Measurements from ENCODE around the gene FAM25C. TPM values are rescaled to one million over a fixed set of nuclear protein-coding genes. Genes with fewer than 3 reads are reported as not detected.
"Not testable (repeated sequence)": the region's sequence is repeated elsewhere in the genome, so short reads cannot be mapped to it uniquely, and the experiment has no call there.

The FAM25C gene
- total and polyA plus RNA-seq, 2 donors (not counting 1 experiment from before 2014, with no cell fraction given) = not detected

DNA sequence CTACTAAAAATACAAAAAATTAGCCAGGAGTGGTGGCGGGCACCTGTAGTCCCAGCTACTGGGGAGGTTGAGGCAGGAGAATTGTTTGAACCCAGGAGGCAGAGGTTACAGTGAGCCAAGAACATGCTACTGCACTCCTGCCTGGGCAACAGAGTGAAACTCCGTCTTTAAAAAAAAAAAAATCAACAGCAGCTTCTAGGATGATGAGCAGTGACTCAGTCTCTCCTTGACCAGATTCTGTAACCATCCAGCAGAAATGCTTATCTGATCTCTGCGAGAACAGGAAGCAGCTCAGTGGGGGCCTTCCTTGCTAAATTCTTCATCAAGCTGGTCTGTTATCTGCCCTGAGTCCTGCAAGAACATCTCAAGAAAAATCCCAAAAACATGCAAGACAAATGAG is 5.5 kb downstream of the FAM25C start:
- POLR2A ChIA-PET; H3K36me3 ChIP-seq (replicated peaks in 1 of 2; ENCODE audit: control extremely low read depth in 1 of 2, control insufficient read depth in 1 of 2, extremely low read depth in 1 of 2, insufficient read depth in 2 of 2, low read length in 1 of 2); ATAC-seq (ENCODE audit: low read depth); H3K27me3 Mint-ChIP-seq; H3K79me2 ChIP-seq (ENCODE audit: control insufficient read depth, insufficient read depth, low read length); H3K27ac Mint-ChIP-seq; CTCF ChIA-PET; H3K4me2 ChIP-seq (replicated peaks; ENCODE audit: low read depth, low read length, poor library complexity, severe bottlenecking); H3K9me3 ChIP-seq (ENCODE audit: control extremely low read depth in 1 of 3, control insufficient read depth in 2 of 3, insufficient read depth in 1 of 3, low read length in 2 of 3); H2AFZ ChIP-seq (ENCODE audit: insufficient read depth, low read depth, low read length, poor library complexity, severe bottlenecking); H3K4me3 Mint-ChIP-seq; H3K9ac ChIP-seq (ENCODE audit: low read length); intact Hi-C loops (cut with micrococcal nuclease); H3K27ac ChIP-seq (ENCODE audit: low read length in 2 of 2); DNase-seq; H3K27me3 ChIP-seq (replicated peaks in 1 of 4; ENCODE audit: control extremely low read depth in 1 of 4, control insufficient read depth in 3 of 4, insufficient read depth in 4 of 4, low read length in 3 of 4); H4K20me1 ChIP-seq (ENCODE audit: control insufficient read depth, insufficient read depth, low read length, poor library complexity, severe bottlenecking); H3K4me3 ChIP-seq (ENCODE audit: control extremely low read depth in 1 of 5, extremely low read depth in 1 of 5, insufficient read depth in 1 of 5, low read depth in 2 of 5, low read length in 4 of 5); H3K4me1 ChIP-seq (ENCODE audit: control insufficient read depth in 2 of 2, insufficient read depth in 2 of 2, low read length in 2 of 2); H3K9me3 Mint-ChIP-seq (ENCODE audit: insufficient read depth); H3K4me1 Mint-ChIP-seq: not testable (repeated sequence)
- no CpG with 5 or more reads among the region's 3 CpGs for WGBS (ENCODE audit: insufficient coverage)

DNA sequence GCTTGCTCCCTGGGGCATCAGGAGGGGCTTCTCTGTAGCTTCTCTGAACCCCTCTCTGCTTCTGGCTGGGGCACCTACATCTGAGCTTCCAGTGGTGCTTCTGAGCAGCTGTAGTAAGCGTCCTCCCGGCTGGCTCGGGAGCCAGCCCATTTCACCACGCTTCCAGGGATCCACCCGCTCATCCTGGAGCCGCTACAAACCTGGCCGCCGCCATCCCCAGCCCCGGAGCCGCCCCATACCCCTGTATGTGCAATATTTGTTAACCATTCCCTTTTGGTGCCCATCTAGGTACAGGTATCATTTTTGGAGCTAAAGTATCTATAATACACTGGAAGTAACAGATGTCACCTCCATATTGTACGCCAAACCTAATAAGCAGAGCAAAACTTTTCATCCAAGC is 7.0 kb downstream of the FAM25C start:
- H3K9me3 ChIP-seq (ENCODE audit: control extremely low read depth in 1 of 3, control insufficient read depth in 2 of 3, insufficient read depth in 1 of 3, low read length in 2 of 3); H3K36me3 ChIP-seq (replicated peaks in 1 of 2; ENCODE audit: control extremely low read depth in 1 of 2, control insufficient read depth in 1 of 2, extremely low read depth in 1 of 2, insufficient read depth in 2 of 2, low read length in 1 of 2); H3K27ac Mint-ChIP-seq; H3K4me1 ChIP-seq (ENCODE audit: control insufficient read depth in 2 of 2, insufficient read depth in 2 of 2, low read length in 2 of 2); H3K9me3 Mint-ChIP-seq (ENCODE audit: insufficient read depth); H3K4me3 Mint-ChIP-seq; H2AFZ ChIP-seq (ENCODE audit: insufficient read depth, low read depth, low read length, poor library complexity, severe bottlenecking); H3K27me3 ChIP-seq (replicated peaks in 1 of 4; ENCODE audit: control extremely low read depth in 1 of 4, control insufficient read depth in 3 of 4, insufficient read depth in 4 of 4, low read length in 3 of 4); DNase-seq; H3K27ac ChIP-seq (ENCODE audit: low read length in 2 of 2); POLR2A ChIA-PET; intact Hi-C loops (cut with micrococcal nuclease); H4K20me1 ChIP-seq (ENCODE audit: control insufficient read depth, insufficient read depth, low read length, poor library complexity, severe bottlenecking); H3K4me1 Mint-ChIP-seq; H3K4me2 ChIP-seq (replicated peaks; ENCODE audit: low read depth, low read length, poor library complexity, severe bottlenecking); CTCF ChIA-PET; H3K27me3 Mint-ChIP-seq; H3K79me2 ChIP-seq (ENCODE audit: control insufficient read depth, insufficient read depth, low read length); ATAC-seq (ENCODE audit: low read depth); H3K4me3 ChIP-seq (ENCODE audit: control extremely low read depth in 1 of 5, extremely low read depth in 1 of 5, insufficient read depth in 1 of 5, low read depth in 2 of 5, low read length in 4 of 5); H3K9ac ChIP-seq (ENCODE audit: low read length): not testable (repeated sequence)
- no CpG with 5 or more reads among the region's 11 CpGs for WGBS (ENCODE audit: insufficient coverage)

DNA sequence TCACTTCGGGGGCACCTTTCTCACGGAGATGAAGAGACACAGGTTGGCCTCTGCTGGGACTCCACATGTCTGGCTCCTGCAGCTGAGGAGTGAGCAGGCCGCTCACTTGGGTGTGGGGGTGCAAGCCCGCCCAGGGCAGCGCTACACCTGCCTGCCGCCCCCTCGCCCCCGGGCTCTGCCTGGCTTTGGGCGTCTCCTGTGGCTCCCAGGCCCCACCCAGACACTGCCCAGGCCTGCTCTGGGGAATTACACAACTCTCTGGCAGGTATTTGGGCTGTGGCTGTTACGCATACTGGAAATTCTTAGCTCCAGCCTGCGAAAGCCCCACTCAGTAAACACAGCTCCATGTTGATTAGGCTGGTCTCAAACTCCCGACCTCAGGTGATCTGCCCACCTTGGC is 7.9 kb downstream of the FAM25C start:
- H2AFZ ChIP-seq (ENCODE audit: insufficient read depth, low read depth, low read length, poor library complexity, severe bottlenecking); H3K79me2 ChIP-seq (ENCODE audit: control insufficient read depth, insufficient read depth, low read length); H3K4me1 Mint-ChIP-seq; H3K4me3 ChIP-seq (ENCODE audit: control extremely low read depth in 1 of 5, extremely low read depth in 1 of 5, insufficient read depth in 1 of 5, low read depth in 2 of 5, low read length in 4 of 5); DNase-seq; H3K9me3 Mint-ChIP-seq (ENCODE audit: insufficient read depth); H3K4me3 Mint-ChIP-seq; ATAC-seq (ENCODE audit: low read depth); H3K36me3 ChIP-seq (replicated peaks in 1 of 2; ENCODE audit: control extremely low read depth in 1 of 2, control insufficient read depth in 1 of 2, extremely low read depth in 1 of 2, insufficient read depth in 2 of 2, low read length in 1 of 2); POLR2A ChIA-PET; H3K27me3 Mint-ChIP-seq; H3K27me3 ChIP-seq (replicated peaks in 1 of 4; ENCODE audit: control extremely low read depth in 1 of 4, control insufficient read depth in 3 of 4, insufficient read depth in 4 of 4, low read length in 3 of 4); H3K27ac ChIP-seq (ENCODE audit: low read length in 2 of 2); H3K9ac ChIP-seq (ENCODE audit: low read length); intact Hi-C loops (cut with micrococcal nuclease); CTCF ChIA-PET; H4K20me1 ChIP-seq (ENCODE audit: control insufficient read depth, insufficient read depth, low read length, poor library complexity, severe bottlenecking); H3K4me1 ChIP-seq (ENCODE audit: control insufficient read depth in 2 of 2, insufficient read depth in 2 of 2, low read length in 2 of 2); H3K27ac Mint-ChIP-seq; H3K4me2 ChIP-seq (replicated peaks; ENCODE audit: low read depth, low read length, poor library complexity, severe bottlenecking); H3K9me3 ChIP-seq (ENCODE audit: control extremely low read depth in 1 of 3, control insufficient read depth in 2 of 3, insufficient read depth in 1 of 3, low read length in 2 of 3): not testable (repeated sequence)
- no CpG with 5 or more reads among the region's 12 CpGs for WGBS (ENCODE audit: insufficient coverage)

GRCh38 chr10:47990097-47990496 is 9.5 kb downstream of the FAM25C start:
- no CpG with 5 or more reads among the region's 1 CpG for WGBS (ENCODE audit: insufficient coverage)
- CTCF ChIA-PET; H3K4me3 Mint-ChIP-seq; H3K4me3 ChIP-seq (ENCODE audit: control extremely low read depth in 1 of 5, extremely low read depth in 1 of 5, insufficient read depth in 1 of 5, low read depth in 2 of 5, low read length in 4 of 5); ATAC-seq (ENCODE audit: low read depth); DNase-seq; H3K27ac Mint-ChIP-seq; POLR2A ChIA-PET; H3K36me3 ChIP-seq (replicated peaks in 1 of 2; ENCODE audit: control extremely low read depth in 1 of 2, control insufficient read depth in 1 of 2, extremely low read depth in 1 of 2, insufficient read depth in 2 of 2, low read length in 1 of 2); H3K9ac ChIP-seq (ENCODE audit: low read length); H2AFZ ChIP-seq (ENCODE audit: insufficient read depth, low read depth, low read length, poor library complexity, severe bottlenecking); H3K4me1 ChIP-seq (ENCODE audit: control insufficient read depth in 2 of 2, insufficient read depth in 2 of 2, low read length in 2 of 2); H3K4me1 Mint-ChIP-seq; H3K9me3 ChIP-seq (ENCODE audit: control extremely low read depth in 1 of 3, control insufficient read depth in 2 of 3, insufficient read depth in 1 of 3, low read length in 2 of 3); H3K9me3 Mint-ChIP-seq (ENCODE audit: insufficient read depth); H4K20me1 ChIP-seq (ENCODE audit: control insufficient read depth, insufficient read depth, low read length, poor library complexity, severe bottlenecking); H3K27ac ChIP-seq (ENCODE audit: low read length in 2 of 2); H3K4me2 ChIP-seq (replicated peaks; ENCODE audit: low read depth, low read length, poor library complexity, severe bottlenecking); H3K79me2 ChIP-seq (ENCODE audit: control insufficient read depth, insufficient read depth, low read length); H3K27me3 ChIP-seq (replicated peaks in 1 of 4; ENCODE audit: control extremely low read depth in 1 of 4, control insufficient read depth in 3 of 4, insufficient read depth in 4 of 4, low read length in 3 of 4); H3K27me3 Mint-ChIP-seq; intact Hi-C loops (cut with micrococcal nuclease): not testable (repeated sequence)
